Activated CD4-positive, CD25-positive, alpha-beta regulatory T cell (primary cell): ENCODE measurements around the gene SCN8A.

Experiments
- DNase-seq, 4 experiments: peaks; one replicate each; lab custom pipeline; 2025; lab: John Stamatoyannopoulos, UW

Gene SCN8A

DNA sequence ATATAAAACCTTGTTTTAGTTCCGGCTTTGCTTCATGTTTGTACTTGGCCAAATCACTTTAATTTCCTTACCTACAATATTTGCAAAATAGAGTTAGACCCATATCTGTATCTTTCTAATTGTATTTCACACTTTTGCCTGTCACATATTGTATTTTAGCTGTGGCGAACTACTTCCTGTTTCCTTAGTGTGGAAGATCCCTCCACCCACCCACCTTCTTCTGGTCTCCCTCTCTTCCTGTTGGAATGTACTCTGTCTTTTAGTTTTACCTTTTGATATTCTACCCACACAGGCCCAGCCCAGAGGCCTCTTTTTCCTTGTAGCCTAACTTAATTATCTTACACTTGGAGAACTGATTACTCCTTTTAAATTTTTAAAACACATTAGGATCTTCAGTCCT lies 78.2 kb downstream of the SCN8A start:
- DNase-seq, result no peak

DNA sequence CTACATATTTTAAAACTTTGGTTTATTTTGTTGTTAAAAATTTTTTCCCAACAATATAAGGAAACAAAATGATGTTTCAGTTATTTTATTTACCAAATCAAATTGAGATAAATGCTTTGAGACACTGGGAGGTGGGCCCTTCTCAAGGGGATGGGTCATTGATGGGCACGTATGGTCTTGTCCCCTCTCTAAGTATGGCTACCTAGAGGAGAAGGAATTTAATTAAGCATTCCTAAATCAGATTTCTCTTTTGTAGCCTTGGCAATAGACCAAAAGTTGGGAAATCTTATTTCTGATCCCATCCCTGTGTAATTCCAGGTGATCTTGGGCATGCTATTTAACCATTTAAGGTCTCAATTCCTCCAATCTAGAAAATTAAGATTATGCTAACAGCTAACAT lies 79.0 kb downstream of the SCN8A start:
- no peak for DNase-seq

DNA sequence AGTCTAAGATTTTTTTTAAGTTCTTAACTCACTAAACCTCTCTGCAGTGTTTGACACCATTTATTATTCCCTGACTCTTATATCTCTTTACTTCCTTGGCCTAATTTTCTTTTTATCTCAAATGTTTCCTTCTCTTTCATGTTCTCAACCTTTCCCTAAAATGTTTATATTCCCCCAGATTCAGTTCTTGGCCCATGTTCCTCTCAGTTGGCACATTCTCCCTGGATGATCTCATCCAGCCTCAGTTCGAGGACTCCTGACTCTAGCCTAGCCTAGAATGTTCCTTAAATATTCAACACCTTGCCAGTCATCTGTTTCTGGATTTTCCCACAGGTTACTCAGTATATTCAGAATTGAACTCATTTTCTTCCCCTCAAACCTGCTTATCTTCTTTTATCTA lies 81.3 kb downstream of the SCN8A start:
- DNase-seq, result no peak

DNA sequence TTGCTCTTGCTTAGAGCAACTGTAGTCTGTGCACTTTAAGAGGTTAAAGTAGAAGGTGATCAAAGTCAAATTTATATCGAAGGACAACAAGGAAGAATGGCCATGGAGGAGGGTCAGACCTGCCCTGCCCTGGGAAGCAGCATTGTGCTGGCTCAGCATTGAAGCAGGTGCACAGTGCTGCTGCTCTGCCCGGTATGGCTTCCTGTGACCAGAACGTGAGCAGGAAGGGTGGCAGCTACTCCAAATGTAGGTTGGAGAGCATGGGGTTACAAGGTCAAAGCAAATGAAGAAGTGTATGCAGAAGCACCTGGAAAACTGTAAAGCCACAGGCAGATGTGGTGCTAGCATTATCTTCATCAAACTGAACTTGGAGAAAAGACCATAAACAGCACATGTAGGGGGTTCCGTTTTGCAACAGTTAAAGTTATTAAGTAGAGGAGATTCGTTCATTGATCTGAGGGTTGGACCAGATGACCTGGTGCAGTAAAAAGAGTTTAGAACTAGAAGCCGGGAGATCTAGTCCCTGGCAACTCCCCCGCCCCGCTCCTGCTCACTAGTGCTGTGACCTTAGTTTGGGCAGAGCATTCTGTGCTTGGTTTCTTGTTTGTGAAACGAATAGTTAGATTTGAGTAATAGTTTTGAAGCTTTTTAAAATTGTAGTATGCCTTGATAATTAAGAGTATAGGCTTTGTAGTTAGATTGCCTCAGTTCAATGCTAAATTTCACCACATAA lies 84.2 kb downstream of the SCN8A start:
- DNase-seq, result no peak

DNA sequence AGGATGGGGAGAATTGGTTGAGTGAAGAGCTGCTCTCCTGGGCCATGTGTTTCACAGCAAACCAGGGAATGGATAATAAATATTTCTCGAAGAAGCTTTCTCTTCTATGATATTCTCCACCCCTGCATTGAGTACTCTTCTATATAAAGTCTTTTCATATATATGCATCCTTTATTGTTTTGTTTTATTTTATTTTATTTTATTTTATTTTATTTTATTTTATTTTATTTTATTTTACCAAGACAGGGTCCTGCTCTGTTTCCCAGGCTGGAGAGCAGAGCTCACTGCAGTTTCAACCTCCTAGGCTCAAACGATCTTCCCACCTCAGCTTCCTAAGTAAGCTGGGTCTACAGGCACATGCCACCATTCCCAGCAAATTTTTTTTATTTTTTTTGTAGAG lies 85.8 kb downstream of the SCN8A start:
- no peak for DNase-seq

DNA sequence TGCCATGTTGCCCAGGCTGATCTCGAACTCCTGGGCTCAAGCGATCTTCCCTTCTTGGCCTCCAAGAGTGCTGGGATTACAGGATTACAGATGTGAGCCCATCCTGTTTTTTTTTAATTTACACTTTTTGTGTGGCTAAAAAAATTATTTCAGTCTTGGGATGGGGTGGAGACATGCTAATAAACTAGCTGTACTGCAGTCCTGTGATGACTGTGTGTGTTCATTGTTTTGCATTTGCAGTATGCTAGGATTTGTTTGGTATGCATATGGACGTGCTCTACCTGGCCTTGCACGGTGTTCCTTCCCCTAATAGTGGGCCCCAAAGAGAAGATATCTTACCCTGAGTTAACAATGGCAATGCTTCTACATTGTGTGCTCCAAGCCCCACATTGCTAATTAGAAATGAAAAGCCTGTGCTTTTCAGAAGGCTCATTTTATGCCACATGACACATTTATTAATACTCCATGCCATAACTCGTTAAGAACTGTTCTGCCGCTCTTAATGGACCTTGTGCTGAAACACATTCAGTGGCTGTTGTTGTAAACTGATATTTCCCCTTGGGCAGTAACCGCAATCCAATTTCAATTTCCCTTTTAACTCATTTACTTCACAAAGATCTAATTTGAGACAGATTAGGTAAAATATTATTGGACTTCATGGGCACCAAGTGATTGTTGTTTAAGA lies 86.4 kb downstream of the SCN8A start:
- DNase-seq, result no peak

DNA sequence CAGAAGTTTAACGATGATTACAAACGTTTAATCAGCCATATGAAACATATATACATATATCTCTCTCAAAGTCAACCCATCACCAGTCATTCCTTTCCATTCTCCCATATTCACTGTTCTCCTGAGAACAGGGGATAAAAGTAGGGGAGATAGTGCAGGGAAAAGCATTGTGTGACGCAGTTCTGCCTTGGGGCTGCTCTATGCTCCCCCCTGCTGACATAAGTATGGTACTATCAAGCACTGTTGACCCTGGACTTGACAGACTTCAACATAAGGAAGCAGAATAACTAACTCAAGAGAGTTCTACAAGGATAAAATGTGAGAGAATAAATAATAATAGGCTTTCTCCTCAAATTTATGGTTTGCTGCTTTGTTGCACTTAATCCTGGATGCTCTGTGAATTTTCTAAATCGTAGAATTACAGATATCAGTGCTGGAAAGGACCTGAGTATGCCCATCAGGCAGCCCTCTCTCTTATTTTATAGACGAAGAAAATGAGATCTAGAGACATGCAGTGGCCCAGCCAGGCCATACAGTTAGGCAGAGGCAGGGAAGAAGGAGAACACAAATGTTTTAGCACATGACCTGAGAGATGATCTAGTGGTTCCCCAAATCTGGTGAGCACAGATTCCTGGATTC lies 87.2 kb downstream of the SCN8A start:
- no peak for DNase-seq

DNA sequence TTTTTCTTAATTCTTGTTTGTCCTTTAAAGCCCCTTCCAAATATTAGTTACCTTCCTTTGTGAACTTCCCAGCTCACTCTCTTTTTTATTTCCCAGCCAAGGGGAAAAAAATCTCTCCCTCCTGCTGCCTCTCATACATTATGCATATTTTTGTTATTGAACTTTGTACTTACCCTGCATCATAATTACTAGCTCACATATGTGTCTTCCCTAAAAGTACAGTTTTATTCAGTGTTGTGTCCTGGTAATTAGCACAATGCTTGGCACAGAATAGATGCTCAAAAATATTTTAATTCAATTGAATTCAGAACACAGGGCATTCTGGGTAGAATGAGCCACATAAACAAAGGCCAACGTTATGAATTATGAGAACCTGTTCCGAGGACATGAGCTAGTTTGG lies 91.9 kb downstream of the SCN8A start:
- no peak for DNase-seq

DNA sequence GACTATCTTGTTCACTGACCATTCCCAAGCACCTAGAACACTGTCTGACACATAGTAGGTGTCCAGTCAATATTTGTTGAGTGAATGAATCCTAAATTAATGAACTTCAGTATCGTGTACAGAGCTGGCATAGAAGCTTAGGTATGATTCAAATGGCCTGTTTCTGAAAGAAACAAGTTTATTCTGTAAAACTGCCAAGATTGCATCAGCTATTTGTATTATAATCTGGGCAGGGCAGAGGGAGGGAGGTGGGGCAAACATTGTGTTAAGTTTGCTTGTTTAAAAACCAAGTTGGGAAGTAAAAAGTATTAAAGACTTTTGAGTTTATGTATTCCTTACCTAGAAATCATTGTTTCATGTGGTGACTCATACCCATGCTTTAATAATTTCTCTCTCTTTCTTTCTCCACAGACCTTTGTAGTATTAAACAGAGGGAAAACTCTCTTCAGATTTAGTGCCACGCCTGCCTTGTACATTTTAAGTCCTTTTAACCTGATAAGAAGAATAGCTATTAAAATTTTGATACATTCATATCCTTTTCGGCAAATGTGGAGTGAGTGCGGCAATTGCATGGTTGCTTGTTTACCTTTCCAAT lies 92.8 kb downstream of the SCN8A start:
- DNase-seq, result no peak

DNA sequence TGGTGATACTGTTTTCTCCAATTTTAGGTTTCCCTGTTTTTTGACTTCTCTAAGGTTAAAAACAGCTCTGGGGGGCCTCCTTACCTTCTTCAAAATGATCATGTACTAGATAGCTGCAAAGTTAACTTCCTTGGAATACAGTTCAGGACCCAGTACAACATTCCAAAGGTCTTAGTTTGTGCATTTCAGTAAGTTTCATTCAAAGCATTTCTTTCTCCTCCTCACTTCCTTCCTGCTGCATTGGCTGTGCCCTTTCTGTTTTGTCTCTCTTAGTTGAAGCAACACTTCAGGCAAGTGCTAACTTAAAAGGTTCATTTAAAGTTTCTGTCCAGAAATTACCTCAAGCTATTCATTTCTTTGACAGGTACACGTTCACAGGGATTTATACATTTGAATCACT lies 95.7 kb downstream of the SCN8A start:
- DNase-seq, result no peak

DNA sequence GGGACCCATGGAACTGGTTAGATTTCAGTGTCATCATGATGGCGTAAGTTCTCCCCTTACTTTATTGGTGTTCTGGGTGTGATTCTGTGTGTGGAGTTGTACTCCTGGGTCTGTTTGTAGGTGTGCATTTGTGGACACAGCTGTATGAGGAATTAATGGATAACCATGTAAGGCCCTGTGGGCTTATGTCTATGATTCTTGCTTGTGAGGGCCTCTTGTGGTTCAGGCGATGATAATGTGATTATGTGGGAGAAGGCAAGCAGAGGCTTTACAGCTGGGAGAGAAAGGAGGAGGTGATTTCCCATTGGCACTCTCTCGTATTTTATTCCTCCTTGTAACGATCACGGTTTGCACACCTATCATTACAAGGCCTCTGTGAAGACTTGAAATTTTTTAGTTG lies 96.1 kb downstream of the SCN8A start:
- DNase-seq, result no peak

DNA sequence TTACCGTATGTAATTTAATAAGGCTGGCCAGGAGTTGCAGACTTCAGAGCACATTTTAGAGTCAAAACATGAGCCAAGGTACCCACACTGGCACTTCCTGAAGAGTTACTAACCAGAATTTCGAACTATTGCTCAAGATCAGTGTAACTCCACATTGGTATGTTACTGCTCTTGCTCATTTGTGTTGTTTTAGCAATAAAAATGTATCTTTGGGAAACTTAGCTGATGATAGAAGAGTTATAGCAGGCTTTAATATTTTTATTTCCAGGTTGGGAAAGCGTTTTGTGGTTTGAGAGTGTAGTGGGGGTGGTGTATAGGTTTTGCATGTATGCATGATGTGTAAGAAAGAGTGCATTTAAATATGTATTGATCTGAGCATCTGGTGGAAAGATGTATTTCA lies 96.6 kb downstream of the SCN8A start:
- no peak for DNase-seq

DNA sequence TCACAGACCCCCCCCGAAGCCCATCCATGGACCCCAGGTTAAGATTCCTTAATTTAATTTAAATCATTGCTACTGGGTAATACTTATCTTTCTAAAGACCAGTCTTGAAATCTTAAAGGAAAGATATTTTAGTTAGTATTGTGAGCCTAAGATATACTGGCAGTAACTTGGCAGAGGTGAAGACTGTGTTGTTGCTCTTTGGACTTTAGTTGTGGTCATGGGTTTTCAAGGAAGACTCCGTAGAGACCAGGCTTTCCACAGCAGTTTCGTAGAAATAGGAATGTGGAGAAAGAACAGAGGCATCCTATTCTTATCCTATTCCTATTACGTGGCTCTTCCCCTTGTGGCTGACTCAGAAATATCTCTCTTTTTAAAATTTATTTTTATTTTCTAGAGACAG lies 99.0 kb downstream of the SCN8A start:
- no peak for DNase-seq

DNA sequence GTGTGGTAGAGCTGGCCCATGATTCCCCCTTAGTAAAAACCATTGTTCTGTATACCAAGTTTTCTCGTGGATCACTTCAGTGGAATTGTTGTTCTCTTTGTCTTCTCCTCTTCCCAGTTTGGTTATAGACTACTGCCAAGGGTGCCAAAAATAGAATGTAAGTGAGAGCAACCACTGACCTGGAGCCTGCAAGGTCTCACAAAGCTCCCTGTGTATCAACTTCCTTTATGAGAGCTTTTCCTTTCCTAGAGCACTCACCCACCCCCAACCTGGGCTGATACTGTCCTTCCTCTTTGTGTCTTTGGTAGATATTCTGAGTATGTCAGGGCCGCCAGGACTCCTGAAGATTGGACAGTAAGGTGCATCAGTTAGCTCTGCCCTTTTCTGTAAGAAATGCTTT lies 101.0 kb downstream of the SCN8A start:
- DNase-seq, result no peak

DNA sequence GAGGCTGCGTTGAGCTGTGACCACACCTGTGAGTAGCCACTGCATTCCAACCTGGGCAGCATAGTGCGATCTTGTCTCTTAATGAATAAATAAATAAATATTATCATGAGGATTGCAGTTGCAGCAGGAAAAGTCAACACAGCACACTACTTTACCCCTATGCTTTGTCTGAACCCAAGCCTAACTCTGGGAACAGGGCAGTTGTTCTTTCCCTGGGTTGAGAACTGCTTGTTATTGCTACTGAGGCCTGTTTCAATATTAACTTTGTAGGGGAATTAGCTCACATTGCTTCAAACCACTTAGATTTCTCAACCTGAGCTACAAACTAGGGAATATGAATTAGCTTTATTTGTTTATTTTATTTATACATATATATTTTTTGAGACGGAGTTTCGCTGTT lies 102.5 kb downstream of the SCN8A start:
- DNase-seq, result no peak

DNA sequence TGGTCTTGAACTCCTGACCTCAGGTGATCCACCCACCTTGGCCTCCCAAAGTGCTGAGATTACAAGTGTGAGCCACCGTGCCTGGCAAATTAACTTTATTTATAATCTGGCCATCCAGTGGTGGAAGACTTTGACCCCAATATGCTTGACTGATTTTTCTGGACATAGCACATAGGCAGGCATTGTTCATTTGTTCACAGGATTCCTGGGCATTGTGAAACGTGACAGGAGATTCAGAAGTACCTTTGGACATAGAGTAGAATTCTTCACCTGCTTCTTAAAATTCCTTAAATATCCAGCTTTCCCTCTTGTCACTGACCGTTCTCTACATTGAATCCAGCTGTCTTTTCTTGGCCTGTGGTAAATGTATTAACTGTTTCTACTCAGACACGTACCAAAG lies 103.1 kb downstream of the SCN8A start:
- no peak for DNase-seq

DNA sequence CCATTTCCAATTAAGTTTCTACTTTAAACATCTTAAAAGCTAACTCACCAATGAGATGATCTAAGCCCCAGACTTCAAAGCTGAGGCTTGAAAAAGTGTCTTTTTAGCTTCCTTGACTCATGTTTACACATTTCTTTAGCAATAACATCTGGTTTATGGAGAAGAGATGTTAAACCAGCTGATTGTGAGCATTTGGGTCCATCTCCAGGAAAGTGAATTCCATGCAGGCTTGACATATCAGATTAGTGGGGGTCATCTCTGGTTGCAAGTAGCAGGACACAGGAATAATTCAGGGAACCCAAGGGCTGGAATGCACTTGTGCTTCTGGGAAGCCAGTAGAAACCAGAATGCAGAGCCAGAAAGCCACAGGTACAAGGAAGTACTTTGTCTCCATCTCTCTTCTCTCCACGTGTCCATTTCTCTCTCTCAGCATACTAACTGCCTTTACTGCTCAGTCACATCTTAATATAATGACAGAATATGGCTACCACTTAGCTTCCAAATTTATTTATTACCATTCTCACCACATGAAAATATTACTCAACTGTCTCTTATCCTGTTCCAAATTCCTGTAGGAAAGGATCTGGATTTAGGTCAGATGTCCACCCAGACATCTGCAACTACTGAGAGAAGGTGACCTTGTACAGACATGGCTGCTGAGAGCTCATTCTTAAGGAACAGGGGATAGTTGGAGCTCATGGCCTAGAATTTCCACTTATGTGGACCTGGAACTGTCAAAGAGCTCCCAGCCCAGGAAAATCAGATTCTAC lies 104.4 kb downstream of the SCN8A start:
- no peak for DNase-seq

DNA sequence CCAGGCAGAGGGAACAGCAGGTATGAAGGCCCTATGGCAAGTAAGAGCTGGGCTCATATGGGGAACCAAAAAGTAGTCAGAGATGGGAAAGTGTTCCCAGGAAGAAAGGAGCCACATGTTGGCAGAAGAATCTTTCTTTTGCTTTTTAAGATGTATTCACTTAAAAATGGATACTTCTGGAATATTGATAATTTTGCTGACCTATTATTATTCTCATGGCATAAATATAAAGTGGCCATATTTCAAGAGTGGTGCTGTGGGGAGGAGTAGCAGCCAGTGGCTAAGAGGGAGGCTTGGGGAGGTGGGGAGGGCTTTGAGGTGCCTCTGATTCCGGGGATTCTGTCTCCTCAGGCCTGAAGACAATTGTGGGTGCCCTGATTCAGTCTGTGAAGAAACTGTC lies 108.2 kb downstream of the SCN8A start:
- no peak for DNase-seq

DNA sequence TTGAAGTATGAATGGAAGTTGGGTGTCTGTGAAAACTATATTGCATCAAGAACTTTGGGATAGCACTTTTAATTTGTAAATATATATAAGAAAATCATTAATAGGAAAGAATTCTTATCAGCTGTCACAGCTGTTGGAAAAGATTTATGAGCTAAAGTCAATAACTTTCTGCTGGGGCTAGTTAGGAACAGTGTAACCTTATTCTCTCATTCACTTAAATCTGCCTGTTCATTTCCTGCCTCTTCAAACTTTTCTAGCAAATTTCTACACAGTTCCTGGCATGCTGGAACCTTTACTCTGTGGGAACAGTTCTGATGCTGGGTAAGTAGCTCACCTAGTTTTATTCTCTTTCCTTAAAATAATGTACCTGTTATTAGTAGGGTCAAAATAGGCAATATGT lies 109.9 kb downstream of the SCN8A start:
- DNase-seq, result no peak

DNA sequence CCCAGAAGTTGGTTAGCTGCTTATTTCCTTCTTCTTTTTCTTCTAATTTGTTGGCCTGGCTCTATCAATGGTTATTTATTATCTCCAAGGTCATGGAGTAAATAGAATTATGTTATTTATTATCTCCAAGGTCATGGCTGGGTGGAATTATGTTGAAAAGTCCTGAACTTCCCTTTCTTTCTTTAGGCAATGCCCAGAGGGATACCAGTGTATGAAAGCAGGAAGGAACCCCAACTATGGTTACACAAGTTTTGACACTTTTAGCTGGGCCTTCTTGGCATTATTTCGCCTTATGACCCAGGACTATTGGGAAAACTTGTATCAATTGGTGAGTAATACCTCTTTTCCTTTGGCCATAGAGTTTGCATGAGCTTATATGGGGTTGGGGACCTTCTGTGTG lies 111.6 kb downstream of the SCN8A start:
- DNase-seq, result no peak

DNA sequence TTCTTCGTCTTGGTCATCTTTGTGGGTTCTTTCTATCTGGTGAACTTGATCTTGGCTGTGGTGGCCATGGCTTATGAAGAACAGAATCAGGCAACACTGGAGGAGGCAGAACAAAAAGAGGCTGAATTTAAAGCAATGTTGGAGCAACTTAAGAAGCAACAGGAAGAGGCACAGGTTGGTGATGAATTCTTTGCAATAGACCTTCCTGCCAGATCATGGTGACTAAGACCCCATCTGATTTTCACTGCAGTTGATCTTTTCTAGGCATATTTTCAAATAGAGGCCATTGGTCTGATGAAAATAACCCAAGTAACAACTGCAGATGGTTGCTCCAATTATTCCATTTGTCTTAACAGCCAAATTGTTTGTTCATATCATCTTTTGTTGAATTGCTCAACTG lies 114.4 kb downstream of the SCN8A start:
- DNase-seq, result no peak

DNA sequence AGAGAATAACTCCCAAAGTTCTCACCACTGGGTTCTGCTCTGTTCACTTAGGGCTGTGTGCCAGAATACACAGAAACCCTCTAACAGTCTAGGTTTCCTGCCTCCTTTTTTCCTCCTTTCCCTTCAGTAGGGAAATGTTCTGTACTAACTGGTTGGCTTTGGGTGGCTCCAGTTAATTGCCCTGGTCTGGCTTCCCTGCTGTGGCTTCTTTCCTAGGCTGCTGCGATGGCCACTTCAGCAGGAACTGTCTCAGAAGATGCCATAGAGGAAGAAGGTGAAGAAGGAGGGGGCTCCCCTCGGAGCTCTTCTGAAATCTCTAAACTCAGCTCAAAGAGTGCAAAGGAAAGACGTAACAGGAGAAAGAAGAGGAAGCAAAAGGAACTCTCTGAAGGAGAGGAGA lies 115.2 kb downstream of the SCN8A start:
- no peak for DNase-seq
